ENCODE results near the gene PSMA7. TPM values are rescaled to one million over a fixed set of nuclear protein-coding genes. Genes with fewer than 3 reads are reported as not detected.

Gene PSMA7
- total and polyA plus RNA-seq, 2 of the 8 experiments (the other 6 are each of a cell fraction or from before 2014, with no cell fraction given): 361 to 648 TPM

DNA sequence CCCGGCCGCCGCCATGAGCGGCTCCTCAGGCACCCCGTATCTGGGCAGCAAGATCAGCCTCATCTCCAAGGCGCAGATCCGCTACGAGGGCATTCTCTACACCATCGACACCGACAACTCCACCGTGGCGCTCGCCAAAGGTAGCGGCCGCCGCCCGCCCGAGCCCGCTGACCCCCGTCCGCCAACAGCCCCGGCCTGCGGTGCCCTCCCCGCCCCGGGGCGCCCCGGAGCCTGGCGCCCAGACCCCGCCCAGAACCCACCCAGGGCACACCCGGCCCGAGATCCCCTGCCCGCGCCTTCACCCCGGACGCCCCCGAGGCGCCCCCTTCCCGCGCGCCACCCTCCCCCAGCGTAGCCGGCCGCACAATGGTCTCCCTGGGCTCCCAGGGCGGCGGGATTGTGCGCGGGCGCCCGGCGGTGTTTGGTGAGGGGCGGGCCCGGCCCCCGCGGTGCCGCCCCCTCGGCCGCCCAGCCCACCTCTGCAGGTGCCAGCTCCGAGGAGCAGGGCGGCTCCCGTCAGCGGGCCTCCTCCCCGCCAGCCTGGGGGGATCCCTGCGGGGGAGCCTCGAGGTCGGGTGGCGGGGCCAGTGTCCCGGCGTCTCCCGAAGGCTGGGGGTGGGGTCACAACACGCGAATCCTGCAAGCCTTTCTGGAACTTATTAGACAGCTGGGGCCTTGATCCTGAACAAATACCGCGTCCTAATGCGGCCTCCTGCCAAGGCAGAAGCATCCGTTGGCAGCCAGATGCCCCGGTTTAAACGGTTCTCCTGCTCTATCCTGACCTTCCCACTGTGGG, 20.3 kb downstream of the PSMA7 start (continued):
- TF ChIP-seq SP4 (IDR thresholded peaks at IDR 0.05; ENCODE audit: low read length) (no peak), CBX5 (IDR thresholded peaks at IDR 0.05; ENCODE audit: low read depth, low read length) (no peak), RAD21 (IDR thresholded peaks at IDR 0.05 in 1 of 2, conservative IDR thresholded peaks at IDR 0.05 in 1 of 2; ENCODE audit: low read depth in 2 of 2, low read length in 2 of 2) (no peak), KDM1A (IDR thresholded peaks at IDR 0.05; ENCODE audit: borderline replicate concordance, low read length) (no peak), SP2 (IDR thresholded peaks at IDR 0.05; ENCODE audit: low read length) (no peak)
- TF ChIP-seq, protein P1, sequence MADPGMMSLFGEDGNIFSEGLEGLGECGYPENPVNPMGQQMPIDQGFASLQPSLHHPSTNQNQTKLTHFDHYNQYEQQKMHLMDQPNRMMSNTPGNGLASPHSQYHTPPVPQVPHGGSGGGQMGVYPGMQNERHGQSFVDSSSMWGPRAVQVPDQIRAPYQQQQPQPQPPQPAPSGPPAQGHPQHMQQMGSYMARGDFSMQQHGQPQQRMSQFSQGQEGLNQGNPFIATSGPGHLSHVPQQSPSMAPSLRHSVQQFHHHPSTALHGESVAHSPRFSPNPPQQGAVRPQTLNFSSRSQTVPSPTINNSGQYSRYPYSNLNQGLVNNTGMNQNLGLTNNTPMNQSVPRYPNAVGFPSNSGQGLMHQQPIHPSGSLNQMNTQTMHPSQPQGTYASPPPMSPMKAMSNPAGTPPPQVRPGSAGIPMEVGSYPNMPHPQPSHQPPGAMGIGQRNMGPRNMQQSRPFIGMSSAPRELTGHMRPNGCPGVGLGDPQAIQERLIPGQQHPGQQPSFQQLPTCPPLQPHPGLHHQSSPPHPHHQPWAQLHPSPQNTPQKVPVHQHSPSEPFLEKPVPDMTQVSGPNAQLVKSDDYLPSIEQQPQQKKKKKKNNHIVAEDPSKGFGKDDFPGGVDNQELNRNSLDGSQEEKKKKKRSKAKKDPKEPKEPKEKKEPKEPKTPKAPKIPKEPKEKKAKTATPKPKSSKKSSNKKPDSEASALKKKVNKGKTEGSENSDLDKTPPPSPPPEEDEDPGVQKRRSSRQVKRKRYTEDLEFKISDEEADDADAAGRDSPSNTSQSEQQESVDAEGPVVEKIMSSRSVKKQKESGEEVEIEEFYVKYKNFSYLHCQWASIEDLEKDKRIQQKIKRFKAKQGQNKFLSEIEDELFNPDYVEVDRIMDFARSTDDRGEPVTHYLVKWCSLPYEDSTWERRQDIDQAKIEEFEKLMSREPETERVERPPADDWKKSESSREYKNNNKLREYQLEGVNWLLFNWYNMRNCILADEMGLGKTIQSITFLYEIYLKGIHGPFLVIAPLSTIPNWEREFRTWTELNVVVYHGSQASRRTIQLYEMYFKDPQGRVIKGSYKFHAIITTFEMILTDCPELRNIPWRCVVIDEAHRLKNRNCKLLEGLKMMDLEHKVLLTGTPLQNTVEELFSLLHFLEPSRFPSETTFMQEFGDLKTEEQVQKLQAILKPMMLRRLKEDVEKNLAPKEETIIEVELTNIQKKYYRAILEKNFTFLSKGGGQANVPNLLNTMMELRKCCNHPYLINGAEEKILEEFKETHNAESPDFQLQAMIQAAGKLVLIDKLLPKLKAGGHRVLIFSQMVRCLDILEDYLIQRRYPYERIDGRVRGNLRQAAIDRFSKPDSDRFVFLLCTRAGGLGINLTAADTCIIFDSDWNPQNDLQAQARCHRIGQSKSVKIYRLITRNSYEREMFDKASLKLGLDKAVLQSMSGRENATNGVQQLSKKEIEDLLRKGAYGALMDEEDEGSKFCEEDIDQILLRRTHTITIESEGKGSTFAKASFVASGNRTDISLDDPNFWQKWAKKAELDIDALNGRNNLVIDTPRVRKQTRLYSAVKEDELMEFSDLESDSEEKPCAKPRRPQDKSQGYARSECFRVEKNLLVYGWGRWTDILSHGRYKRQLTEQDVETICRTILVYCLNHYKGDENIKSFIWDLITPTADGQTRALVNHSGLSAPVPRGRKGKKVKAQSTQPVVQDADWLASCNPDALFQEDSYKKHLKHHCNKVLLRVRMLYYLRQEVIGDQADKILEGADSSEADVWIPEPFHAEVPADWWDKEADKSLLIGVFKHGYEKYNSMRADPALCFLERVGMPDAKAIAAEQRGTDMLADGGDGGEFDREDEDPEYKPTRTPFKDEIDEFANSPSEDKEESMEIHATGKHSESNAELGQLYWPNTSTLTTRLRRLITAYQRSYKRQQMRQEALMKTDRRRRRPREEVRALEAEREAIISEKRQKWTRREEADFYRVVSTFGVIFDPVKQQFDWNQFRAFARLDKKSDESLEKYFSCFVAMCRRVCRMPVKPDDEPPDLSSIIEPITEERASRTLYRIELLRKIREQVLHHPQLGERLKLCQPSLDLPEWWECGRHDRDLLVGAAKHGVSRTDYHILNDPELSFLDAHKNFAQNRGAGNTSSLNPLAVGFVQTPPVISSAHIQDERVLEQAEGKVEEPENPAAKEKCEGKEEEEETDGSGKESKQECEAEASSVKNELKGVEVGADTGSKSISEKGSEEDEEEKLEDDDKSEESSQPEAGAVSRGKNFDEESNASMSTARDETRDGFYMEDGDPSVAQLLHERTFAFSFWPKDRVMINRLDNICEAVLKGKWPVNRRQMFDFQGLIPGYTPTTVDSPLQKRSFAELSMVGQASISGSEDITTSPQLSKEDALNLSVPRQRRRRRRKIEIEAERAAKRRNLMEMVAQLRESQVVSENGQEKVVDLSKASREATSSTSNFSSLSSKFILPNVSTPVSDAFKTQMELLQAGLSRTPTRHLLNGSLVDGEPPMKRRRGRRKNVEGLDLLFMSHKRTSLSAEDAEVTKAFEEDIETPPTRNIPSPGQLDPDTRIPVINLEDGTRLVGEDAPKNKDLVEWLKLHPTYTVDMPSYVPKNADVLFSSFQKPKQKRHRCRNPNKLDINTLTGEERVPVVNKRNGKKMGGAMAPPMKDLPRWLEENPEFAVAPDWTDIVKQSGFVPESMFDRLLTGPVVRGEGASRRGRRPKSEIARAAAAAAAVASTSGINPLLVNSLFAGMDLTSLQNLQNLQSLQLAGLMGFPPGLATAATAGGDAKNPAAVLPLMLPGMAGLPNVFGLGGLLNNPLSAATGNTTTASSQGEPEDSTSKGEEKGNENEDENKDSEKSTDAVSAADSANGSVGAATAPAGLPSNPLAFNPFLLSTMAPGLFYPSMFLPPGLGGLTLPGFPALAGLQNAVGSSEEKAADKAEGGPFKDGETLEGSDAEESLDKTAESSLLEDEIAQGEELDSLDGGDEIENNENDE (IDR thresholded peaks at IDR 0.05; ENCODE audit: insufficient replicate concordance, low read length): no peak
